HG03558 (cell line): ENCODE data around the gene SERPIND1.
"Not testable (repeated sequence)": the region's sequence is repeated elsewhere in the genome, so short reads cannot be mapped to it uniquely, and the experiment has no call there.

Experiments used
- ATAC-seq: cut with Tn5 transposase; IDR thresholded peaks from one replicate; pipeline ENCODE4 v1.9.1; 2021; ENCODE audit warnings: moderate number of reproducible peaks; ENCODE audit not compliant: unreplicated experiment; ENCODE audit errors: extremely low read depth

SERPIND1 gene

GRCh38 chr22:20769496-20769826 lies 4.5 kb upstream of the SERPIND1 start:
- ATAC-seq = not testable (repeated sequence)

- no peak for ATAC-seq
Observed at GRCh38 chr22:20771918-20772625, 1.8 kb upstream of the SERPIND1 start.

- no peak for ATAC-seq
Observed at GRCh38 chr22:20774882-20775281, 969 bp downstream of the SERPIND1 start.

- no peak for ATAC-seq
Observed at GRCh38 chr22:20775342-20775895, 1.5 kb downstream of the SERPIND1 start.

DNA sequence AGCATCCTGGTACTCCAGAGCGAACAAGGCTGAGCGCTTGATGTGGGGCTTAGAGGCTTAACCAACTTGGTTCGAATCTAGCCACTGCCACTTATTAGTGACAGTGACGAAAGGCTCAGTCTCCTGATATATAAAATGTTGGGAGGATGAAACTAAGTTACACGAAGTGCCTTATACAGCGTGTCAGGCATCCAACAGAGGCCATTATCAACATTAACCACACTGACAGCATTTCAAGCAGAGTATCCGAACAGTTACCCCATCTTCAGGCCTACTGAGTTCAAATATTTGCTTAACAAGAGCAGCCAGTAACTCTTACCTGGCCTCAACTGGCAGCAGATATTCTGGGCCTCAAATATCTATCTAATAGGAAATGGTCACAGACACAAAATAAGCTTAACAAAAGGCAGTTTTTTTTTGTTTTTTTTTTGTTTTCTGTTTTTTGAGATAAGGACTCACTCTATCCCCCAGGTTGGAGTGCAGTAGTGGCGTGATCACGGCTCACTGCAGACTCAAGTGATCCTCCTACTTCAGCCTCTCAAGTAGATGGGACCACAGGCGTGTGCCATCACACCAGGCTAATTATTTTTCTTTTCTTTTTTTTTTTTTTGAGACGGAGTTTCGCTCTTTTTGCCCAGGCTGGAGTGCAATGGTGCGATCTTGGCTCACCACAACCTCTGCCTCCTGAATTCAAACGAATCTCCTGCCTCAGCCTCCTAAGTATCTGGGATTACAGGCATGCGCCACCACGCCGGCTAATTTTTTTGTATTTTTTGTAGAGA lies 2.9 kb downstream of the SERPIND1 start:
- no peak for ATAC-seq

DNA sequence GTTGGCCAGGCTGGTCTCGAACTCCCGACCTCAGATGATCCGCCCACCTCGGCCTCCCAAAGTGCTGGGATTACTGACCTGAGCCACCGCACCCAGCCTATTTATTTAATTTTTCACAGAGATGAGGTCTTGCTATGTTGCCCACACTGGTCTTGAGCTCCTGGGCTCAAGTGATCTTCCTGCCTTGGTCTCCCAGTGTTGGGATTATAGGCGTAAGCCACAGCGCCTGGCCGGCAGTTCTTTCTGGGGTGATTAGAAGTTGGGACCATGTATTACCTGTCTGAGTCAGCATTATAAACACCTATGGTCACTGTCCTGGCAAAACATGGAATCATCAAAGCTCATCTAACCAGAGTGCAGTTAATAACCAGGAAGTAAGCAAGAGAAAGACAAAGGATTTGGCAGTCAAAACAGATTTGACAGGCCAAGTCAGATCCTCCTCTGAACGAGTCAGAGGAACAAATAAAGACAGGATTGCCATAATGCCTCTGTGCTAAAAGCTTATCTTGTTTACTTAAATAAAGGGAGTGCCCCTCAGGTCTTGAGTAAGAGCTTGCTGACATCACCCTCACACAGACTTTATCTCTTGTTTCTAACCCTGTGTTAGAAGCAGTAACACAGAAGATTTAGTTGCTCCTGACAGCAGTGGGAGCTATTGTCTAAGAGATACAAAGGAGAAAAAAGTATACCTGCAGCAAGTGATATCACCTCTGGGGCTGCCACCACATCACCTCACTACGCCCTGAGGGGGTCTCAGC lies 3.7 kb downstream of the SERPIND1 start:
- no peak for ATAC-seq

DNA sequence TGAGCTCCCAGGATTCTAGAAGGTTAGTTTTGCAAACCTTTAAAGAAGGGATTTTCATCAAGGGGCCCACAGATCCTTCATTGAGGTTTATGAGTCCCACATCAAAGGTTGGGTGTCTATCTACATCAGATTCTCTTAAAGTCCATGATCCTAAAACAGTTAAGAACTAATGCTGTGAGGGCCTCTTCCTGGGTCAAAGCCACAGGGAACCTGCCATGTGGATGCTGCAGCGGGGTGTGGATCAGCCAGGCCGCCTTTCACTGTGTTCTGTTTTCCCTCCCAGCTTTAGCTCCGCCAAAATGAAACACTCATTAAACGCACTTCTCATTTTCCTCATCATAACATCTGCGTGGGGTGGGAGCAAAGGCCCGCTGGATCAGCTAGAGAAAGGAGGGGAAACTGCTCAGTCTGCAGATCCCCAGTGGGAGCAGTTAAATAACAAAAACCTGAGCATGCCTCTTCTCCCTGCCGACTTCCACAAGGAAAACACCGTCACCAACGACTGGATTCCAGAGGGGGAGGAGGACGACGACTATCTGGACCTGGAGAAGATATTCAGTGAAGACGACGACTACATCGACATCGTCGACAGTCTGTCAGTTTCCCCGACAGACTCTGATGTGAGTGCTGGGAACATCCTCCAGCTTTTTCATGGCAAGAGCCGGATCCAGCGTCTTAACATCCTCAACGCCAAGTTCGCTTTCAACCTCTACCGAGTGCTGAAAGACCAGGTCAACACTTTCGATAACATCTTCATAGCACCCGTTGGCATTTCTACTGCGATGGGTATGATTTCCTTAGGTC lies 5.3 kb downstream of the SERPIND1 start:
- ATAC-seq = no peak

- no peak for ATAC-seq
Observed at GRCh38 chr22:20779818-20780158, 5.9 kb downstream of the SERPIND1 start.

GRCh38 chr22:20781272-20781990 lies 7.5 kb downstream of the SERPIND1 start:
- no peak for ATAC-seq

DNA sequence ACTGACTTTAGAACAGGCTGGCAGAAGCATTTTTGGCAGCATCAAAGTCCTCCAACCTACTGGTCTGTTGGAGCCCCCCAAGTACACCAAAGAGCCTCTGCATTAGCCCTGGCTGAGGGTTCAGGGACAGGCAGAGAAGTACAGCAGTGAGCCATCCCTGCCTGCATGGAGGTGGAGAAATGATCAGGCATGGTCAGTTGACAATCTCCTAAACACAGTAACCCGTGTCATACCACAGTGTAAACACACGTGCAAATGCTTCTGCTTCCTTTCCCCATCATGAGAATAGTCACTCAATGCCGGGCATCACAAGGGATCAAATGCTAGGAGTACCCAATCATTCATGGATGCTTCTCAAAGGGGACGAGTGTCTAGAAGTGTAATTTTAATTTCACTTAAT lies 8.2 kb downstream of the SERPIND1 start:
- ATAC-seq = no peak

- ATAC-seq = no peak
Observed at GRCh38 chr22:20782596-20783299, 8.8 kb downstream of the SERPIND1 start.

DNA sequence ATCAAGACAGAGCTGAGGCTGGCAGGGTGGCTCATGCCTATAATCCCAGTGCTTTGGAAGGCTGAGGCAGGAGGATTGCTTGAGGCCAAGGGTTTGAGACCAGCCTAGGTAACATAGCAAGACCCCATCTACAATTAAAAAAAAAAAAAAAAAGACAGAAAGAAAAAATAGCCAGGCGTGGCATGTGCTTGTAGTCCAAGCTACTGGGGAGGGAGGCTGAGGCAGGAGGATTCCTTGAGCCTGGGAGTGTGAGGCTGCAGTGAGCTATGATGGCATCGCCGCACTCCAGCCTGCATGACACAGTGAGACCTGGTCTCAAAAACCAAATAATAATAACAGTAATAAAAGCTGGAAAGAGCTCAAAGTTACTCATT lies 9.4 kb downstream of the SERPIND1 start:
- ATAC-seq = no peak

DNA sequence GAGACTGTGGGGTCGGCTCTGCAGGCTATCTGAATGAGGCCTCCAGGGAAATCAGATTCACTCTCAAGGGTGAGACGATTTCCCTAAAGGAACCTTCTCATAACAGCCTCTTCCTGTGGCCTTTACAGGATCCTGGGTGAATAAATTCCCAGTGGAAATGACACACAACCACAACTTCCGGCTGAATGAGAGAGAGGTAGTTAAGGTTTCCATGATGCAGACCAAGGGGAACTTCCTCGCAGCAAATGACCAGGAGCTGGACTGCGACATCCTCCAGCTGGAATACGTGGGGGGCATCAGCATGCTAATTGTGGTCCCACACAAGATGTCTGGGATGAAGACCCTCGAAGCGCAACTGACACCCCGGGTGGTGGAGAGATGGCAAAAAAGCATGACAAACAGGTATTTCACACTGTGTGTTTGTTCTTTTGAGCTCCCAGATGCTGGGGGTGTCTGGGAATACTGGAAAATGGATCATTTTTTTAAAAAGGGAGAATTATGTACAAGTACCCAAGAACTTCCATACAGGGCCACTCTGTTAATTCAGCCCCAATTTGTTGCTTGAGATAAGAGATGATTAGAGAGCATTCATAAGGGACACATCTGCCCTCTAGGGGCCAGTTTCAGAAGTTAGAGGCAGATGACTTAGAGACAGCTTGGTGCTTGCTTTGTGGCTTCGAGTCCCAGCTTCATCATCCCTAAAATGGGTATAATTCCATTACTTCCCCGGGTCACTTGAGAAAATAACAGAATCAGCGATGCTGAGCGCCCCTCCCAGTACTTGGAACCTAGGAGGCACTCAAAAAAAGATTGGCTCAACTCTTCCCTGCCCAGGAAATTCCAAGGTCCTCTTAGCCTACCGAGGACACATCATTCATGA lies 10.2 kb downstream of the SERPIND1 start:
- no peak for ATAC-seq

DNA sequence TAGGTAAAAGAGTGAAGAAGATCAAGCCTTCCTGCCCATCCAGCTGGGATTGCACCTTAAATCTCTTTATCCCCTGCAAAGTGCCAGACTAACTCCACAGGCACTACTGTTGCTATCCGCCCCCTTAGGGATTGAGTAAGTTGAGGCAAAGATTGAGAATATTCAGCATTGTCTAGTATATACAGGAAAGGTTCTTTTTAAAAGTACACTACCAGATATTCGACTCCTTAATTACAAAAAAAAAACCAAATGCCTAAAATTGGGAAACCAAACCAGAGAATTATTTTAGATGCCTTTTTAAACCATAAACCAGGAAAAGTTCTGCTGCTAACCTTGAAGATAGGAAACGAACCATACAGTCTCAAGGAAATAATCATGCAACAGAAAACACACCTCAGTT lies 11.5 kb downstream of the SERPIND1 start:
- no peak for ATAC-seq

- ATAC-seq = no peak
Observed at GRCh38 chr22:20786048-20786447, 12.1 kb downstream of the SERPIND1 start.

- ATAC-seq = no peak
Observed at GRCh38 chr22:20786536-20786979, 12.6 kb downstream of the SERPIND1 start.

GRCh38 chr22:20787223-20787622 lies 13.3 kb downstream of the SERPIND1 start:
- no peak for ATAC-seq
